Mononuclear cell (primary cell): ENCODE measurements around the gene TEDC2. TPM values are rescaled to one million over a fixed set of nuclear protein-coding genes. Genes with fewer than 3 reads are reported as not detected.

Experiments used
- H3K27me3 ChIP-seq: 2 replicates; pipeline ENCODE4 v1.6.0; 2011; ENCODE audit warnings: low read length, control low read depth; ENCODE audit not compliant: insufficient read depth
- H3K4me1 ChIP-seq: 2 replicates; pipeline ENCODE4 v1.5.1; 2011; ENCODE audit warnings: mild to moderate bottlenecking, low read length, control low read depth; ENCODE audit not compliant: insufficient read depth
- H3K4me3 ChIP-seq: 2 replicates; pipeline ENCODE4 v1.5.1; 2011; ENCODE audit warnings: mild to moderate bottlenecking, low read length, moderate library complexity
- H3K9me3 ChIP-seq: 2 replicates; pipeline ENCODE4 v1.5.1; 2011; ENCODE audit warnings: low read depth, mild to moderate bottlenecking, control low read depth, low read length
- total RNA-seq: library from RNA; depleted of rRNA; stranded (reverse); fragments of >200 nt; gene quantifications from one replicate; pipeline ENCODE4 v1.2.3, GENCODE V29; 2012

The TEDC2 gene, protein sequence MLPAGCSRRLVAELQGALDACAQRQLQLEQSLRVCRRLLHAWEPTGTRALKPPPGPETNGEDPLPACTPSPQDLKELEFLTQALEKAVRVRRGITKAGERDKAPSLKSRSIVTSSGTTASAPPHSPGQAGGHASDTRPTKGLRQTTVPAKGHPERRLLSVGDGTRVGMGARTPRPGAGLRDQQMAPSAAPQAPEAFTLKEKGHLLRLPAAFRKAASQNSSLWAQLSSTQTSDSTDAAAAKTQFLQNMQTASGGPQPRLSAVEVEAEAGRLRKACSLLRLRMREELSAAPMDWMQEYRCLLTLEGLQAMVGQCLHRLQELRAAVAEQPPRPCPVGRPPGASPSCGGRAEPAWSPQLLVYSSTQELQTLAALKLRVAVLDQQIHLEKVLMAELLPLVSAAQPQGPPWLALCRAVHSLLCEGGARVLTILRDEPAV
- total RNA-seq = not detected

DNA sequence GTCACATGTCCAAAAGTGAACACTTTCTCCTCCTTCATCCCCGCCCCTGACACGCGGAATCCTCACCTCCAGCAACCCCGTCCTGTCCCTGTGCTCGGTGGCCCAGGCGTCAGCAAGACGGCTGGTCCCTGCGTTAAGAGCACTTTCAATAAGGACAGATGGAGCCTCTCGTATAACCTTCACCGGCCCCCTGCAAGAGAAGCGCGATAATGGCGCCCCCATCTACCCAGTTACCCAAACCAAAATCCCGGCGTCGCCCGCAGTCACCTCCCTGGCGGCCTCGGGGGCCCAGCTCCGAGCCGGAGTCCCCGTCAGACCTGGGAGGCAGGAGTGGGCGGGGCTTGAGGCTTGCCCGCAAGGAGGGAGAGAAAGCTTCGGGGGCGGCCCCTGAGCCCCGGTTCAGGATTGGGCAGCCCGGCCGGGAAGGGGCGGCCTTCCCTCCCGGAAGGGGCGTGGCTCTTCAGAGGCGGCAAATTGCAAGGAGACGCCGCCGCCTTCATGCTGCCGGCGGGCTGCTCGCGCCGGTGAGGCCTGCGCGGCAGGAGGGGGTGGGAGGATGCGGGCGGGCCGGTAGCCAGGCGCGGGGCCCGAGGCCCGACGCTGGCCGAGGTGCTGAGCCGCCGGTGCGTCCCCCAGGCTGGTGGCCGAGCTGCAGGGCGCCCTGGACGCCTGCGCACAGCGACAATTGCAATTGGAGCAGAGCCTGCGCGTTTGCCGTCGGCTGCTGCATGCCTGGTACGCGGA, at the start of gene TEDC2:
Gene TEDC2, plus strand, starts transcription at position 463 of the 744 bp plus-strand sequence. Its CDS starts 36 bp downstream, at position 499.
- no peaks in the 10 kb centered on the region for H3K27me3 ChIP-seq
- H3K9me3 ChIP-seq = no peaks in the 10 kb centered on the region
- peaks cover 11% of the 10 kb centered on the region for H3K4me1 ChIP-seq
- H3K4me3 ChIP-seq = peak within 1 kb of the TSS; percentile 42

DNA sequence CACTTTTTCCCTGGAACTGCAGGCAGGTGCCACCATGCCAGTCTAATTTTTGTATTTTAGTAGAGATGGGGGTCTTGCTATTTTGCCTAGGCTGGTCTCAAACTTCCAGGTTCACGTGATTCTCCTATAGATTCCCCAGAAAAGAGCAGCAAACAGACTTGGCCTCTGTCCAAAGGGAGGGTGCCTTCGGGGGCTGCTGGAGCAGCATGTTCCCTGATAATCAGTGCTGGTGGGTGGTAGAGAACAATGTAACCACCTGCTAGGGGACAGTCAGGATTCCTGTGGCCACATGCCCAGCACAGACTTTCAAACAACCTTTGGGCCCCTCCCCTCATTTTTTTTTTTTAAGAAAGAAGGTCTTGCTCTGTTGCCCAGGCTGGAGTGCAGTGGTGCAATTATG, 44.8 kb upstream of the TEDC2 start:
- no peak overlapping the region for H3K4me3 ChIP-seq
- H3K4me1 ChIP-seq = no peaks in the 10 kb centered on the region
- peaks cover 6% of the 10 kb centered on the region for H3K27me3 ChIP-seq
- no peaks in the 10 kb centered on the region for H3K9me3 ChIP-seq

GRCh38 chr16:2420035-2420434, 39.9 kb upstream of the TEDC2 start:
- Histone ChIP-seq H3K4me3 (no peak overlapping the region), H3K9me3 (no peaks in the 10 kb centered on the region), H3K27me3 (peaks cover 3% of the 10 kb centered on the region), H3K4me1 (no peaks in the 10 kb centered on the region)

GRCh38 chr16:2422123-2422867, 37.6 kb upstream of the TEDC2 start:
- Histone ChIP-seq H3K4me3 (no peak overlapping the region), H3K4me1 (no peaks in the 10 kb centered on the region), H3K9me3 (no peaks in the 10 kb centered on the region), H3K27me3 (no peaks in the 10 kb centered on the region)

DNA sequence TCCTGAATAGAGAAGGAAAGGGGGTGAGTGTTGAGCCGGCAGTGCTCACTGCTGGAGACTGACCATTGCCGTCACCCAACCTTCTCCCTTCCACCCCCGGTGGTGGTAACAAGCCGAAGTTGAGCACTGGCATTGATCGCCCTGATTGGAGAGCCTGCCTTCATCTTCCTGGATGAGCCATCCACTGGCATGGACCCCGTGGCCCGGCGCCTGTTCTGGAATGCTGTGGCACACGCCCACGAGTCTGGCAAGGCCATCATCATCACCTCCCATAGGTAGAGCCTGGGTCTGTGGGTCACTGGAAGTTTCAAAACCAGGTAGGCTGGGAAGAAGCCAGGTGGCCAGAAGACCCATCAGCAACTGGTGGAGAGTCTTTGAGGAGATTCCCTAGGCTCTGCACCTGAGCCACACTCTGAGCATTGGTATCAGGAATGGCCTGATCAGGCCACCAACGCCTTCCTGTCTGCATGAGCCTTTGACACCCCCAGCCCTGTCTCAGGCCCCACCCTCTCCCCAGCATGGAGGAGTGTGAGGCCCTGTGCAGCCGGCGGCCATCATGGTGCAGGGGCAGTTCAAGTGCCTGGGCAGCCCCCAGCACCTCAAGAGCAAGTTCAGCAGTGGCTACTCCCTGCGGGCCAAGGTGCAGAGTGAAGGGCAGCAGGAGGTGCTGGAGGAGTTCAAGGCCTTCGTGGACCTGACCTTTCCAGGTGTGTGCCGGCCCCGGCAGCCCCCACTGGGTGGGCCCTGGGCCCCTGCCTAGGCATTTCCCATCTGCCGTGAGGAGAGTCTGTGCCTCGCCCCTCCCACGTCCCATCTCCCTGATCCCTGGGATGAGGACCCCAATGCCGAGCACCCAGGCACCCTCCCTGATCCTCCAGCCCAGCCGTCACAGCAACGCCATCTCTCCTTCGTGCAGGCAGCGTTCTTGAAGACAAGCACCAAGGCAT, 35.6 kb upstream of the TEDC2 start:
- H3K27me3 ChIP-seq = no peaks in the 10 kb centered on the region
- H3K4me3 ChIP-seq = no peak overlapping the region
- H3K4me1 ChIP-seq = peaks cover 9% of the 10 kb centered on the region
- H3K9me3 ChIP-seq = no peaks in the 10 kb centered on the region

GRCh38 chr16:2425008-2425518, 34.8 kb upstream of the TEDC2 start:
- H3K4me3 ChIP-seq = no peak overlapping the region

DNA sequence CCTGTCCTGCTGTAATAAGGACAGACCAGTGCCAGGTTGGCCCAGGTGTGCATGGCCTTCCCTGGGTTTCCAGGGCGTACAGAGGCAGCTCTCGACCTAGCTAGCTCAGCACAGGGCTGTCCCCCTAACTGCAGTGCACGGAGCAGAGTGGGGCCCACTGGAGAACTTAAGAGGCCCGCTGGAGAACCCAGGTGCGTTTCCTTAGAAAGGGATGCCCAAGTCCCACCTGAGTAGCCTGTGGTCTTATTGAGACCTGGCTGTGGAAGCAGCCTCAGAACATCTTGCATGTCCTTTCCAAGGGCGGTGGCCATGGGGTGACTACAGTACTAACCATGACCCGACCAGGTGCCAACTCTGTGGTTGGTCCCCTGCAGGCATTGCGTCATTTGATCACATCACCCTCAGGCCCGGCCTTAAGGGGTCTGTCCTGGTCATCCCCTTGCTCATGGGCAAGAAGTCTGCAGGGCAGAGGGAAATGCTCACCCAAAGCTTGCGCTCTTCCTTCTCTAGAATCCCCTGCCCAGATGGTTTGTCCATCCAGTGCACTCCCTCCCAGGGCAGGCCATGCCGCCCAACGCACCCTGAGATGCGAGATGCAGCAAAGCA, 34.0 kb upstream of the TEDC2 start:
- Histone ChIP-seq H3K27me3 (no peaks in the 10 kb centered on the region), H3K4me3 (no peak overlapping the region), H3K9me3 (no peaks in the 10 kb centered on the region), H3K4me1 (peaks cover 22% of the 10 kb centered on the region)

More at GRCh38 chr16:2425008-2425518, 34.8 kb upstream of the TEDC2 start:
- H3K9me3 ChIP-seq = no peaks in the 10 kb centered on the region
- H3K27me3 ChIP-seq = no peaks in the 10 kb centered on the region
- peaks cover 13% of the 10 kb centered on the region for H3K4me1 ChIP-seq

DNA sequence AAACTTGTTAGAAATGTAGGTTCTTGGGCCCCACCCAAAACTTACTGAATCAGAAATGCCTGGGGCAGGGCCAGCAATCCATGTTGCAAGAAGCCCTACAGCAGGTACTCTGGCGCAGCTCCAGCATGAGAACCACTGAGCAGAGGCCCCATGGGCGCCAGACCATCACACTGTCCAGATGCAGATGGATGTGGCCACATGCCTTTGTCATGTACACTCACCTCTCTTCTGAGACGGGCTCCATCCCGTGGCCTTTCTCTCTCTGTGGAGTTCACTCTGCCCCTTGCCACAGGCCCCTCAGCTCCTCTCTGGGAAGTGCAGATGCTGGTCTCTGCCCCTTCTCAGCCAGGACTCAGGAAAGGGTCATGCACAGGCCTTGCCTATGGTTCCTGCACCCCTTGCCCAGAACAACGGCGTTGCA, 33.0 kb upstream of the TEDC2 start:
- Histone ChIP-seq H3K27me3 (no peaks in the 10 kb centered on the region), H3K4me3 (no peak overlapping the region), H3K4me1 (peaks cover 25% of the 10 kb centered on the region), H3K9me3 (no peaks in the 10 kb centered on the region)

DNA sequence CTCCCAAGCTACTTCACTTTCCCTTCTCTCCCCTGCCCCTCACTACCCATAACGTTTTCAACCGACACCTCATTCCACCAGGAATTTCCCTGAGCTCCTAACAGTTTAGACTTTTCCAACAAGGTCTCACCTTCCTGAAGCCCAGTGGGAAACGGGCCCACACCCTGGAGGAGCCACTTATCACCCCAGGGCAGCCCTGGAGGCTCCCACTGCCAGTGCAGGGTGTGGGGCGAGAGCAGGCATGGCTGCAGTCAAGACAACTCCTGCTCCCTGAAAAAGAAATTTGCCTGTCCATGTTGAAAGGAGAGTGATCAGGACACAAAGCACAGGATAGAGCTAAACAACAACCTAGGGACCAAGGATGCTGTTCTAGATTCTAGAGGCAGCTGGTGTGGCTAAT, 32.4 kb upstream of the TEDC2 start:
- H3K4me3 ChIP-seq = no peak overlapping the region
- H3K9me3 ChIP-seq = no peaks in the 10 kb centered on the region
- H3K27me3 ChIP-seq = no peaks in the 10 kb centered on the region
- H3K4me1 ChIP-seq = peaks cover 25% of the 10 kb centered on the region

GRCh38 chr16:2428051-2428783, 31.7 kb upstream of the TEDC2 start:
- peaks cover 25% of the 10 kb centered on the region for H3K4me1 ChIP-seq
- peak overlapping the region; percentile 79 for H3K4me3 ChIP-seq

DNA sequence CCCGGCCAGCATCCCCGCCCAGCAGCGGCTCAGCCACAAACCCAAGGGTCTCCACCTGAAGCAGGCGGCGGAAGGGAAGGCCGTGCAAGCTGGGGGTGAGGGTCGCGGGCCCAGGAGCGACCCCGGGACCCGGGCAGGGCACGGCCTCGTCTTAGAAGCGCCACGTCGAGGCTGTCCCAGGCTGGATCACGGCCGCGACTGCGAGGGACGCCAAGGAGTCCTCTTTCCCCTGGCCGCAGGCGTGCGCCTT, 31.2 kb upstream of the TEDC2 start:
- H3K27me3 ChIP-seq = no peaks in the 10 kb centered on the region
- H3K4me3 ChIP-seq = peak overlapping the region; percentile 79
- peaks cover 25% of the 10 kb centered on the region for H3K4me1 ChIP-seq
- H3K9me3 ChIP-seq = no peaks in the 10 kb centered on the region

More at GRCh38 chr16:2428051-2428783, 31.7 kb upstream of the TEDC2 start:
- no peaks in the 10 kb centered on the region for H3K9me3 ChIP-seq
- no peaks in the 10 kb centered on the region for H3K27me3 ChIP-seq

- H3K9me3 ChIP-seq = no peaks in the 10 kb centered on the region
- peaks cover 25% of the 10 kb centered on the region for H3K4me1 ChIP-seq
- peak within 1 kb of the TSS; percentile 79 for H3K4me3 ChIP-seq
- H3K27me3 ChIP-seq = no peaks in the 10 kb centered on the region
Observed at GRCh38 chr16:2429034-2429770, 30.7 kb upstream of the TEDC2 start, which contains the start of gene CCNF. Gene CCNF (plus strand): TSS chr16:2429447. CDS start chr16:2429482, 35 bp downstream.
